Fibroblast of skin of scalp (primary cell): Measurements from ENCODE around the gene POLE.

Source experiments
- DNase-seq: peaks from one replicate; pipeline ENCODE4 v3.0.0-alpha.2; 2013

POLE gene

GRCh38 chr12:132576701-132577100 is 110.4 kb downstream of the POLE start:
- no peak for DNase-seq

- DNase-seq: no peak
Observed at GRCh38 chr12:132575661-132576060, 111.5 kb downstream of the POLE start.

DNA sequence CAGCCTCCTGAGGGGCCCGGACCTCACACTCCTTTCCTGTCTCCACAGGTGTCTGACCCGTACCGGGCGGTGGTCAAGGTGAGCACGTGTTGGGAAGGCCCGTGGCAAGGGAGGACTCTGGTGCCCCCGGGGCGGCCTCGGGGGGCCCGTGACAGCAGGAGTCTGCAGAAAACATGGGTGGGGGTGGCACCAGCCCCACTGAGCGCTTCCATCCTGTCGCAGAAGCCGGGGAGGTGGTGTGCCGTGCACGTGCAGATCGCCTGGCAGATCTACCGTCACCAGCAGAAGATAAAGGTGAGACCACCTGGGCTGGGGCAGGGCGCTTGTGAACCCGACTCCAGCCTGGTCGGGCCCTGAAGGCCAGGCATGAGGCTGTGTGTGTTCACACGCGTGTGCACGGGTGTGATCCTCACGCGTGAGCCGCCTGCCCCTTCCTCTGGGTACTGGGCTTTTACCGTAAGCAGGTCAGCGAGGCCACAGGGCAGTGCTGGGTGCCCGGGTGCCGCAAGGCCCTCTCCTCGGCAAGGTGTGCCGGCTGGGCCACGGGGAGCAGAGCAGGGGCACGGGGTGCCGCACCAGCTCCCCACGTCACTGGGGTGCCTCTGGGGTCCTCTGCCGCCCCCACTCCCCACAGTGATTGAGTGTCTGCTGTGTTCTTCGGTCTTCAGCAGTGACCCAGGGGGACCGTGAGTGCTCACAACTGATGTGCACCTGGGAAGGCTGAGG is 112.7 kb downstream of the POLE start:
- DNase-seq: no peak
